ENCODE results near the gene PBLD.

The PBLD gene

GRCh38 chr10:68302871-68303270 lies 29.9 kb downstream of the PBLD start:
- H3K27me3 ChIP-seq (ENCODE audit: insufficient read depth, poor library complexity, severe bottlenecking): no peaks in the 10 kb centered on the region
- no peak overlapping the region for H3K27ac ChIP-seq (replicated peaks)
- no peak for TF ChIP-seq CTCF (IDR thresholded peaks at IDR 0.05; ENCODE audit: insufficient read depth, low read length)
- TF ChIP-seq SPI1 (IDR thresholded peaks at IDR 0.05; ENCODE audit: borderline replicate concordance, low read depth): no peak
- no peak for TF ChIP-seq GABPA (IDR thresholded peaks at IDR 0.05; ENCODE audit: low read depth)
- TF ChIP-seq POLR2AphosphoS5 (IDR thresholded peaks at IDR 0.05; ENCODE audit: low read depth): no peak
- no peak for TF ChIP-seq REST (IDR thresholded peaks at IDR 0.05; ENCODE audit: insufficient replicate concordance, low read depth)
- DNase-seq (ENCODE audit: low read depth in 1 of 2, low spot score in 1 of 2): no peak
- H3K4me3 ChIP-seq (replicated peaks; ENCODE audit: insufficient read depth, low read length): no peak overlapping the region

GRCh38 chr10:68302503-68302823 lies 30.3 kb downstream of the PBLD start:
- Histone ChIP-seq H3K27me3 (ENCODE audit: insufficient read depth, poor library complexity, severe bottlenecking) (no peaks in the 10 kb centered on the region), H3K4me3 (replicated peaks; ENCODE audit: insufficient read depth, low read length) (no peak overlapping the region), H3K27ac (replicated peaks) (no peak overlapping the region)
- DNase-seq (ENCODE audit: low read depth in 1 of 2, low spot score in 1 of 2): no peak
- TF ChIP-seq REST (IDR thresholded peaks at IDR 0.05; ENCODE audit: insufficient replicate concordance, low read depth) (no peak), SPI1 (IDR thresholded peaks at IDR 0.05; ENCODE audit: borderline replicate concordance, low read depth) (no peak), GABPA (IDR thresholded peaks at IDR 0.05; ENCODE audit: low read depth) (no peak)

- H3K27me3 ChIP-seq (ENCODE audit: insufficient read depth, poor library complexity, severe bottlenecking): no peaks in the 10 kb centered on the region
- TF ChIP-seq REST (IDR thresholded peaks at IDR 0.05; ENCODE audit: insufficient replicate concordance, low read depth): no peak
- peak; percentile 16 for TF ChIP-seq CTCF (IDR thresholded peaks at IDR 0.05; ENCODE audit: insufficient read depth, low read length)
- DNase-seq (ENCODE audit: low read depth in 1 of 2, low spot score in 1 of 2): peak; percentile 3 to 17
- H3K4me3 ChIP-seq (replicated peaks; ENCODE audit: insufficient read depth, low read length): no peak overlapping the region
- H3K27ac ChIP-seq (replicated peaks): no peak overlapping the region
Observed at GRCh38 chr10:68301790-68302502, 30.8 kb downstream of the PBLD start.

Measured in HL-60 (cell line).